Smooth muscle cell (in vitro differentiated cells): ENCODE results near the gene PIP5K1B. TPM values are rescaled to one million over a fixed set of nuclear protein-coding genes. Genes with fewer than 3 reads are reported as not detected.

Source experiments
- DNase-seq: peaks from one replicate; lab custom pipeline; 2025; ENCODE audit not compliant: unreplicated experiment; lab: John Stamatoyannopoulos, UW
- H2AFZ ChIP-seq: fragments of 200-600 bp; sonication (generic); 2 replicates; pipeline ENCODE4 v1.6.0; 2016; ENCODE audit warnings: antibody characterized with exemption, low read depth, mild to moderate bottlenecking
- H3F3A ChIP-seq: fragments of 200-600 bp; sonication (generic); 2 replicates; pipeline ENCODE4 v1.6.0; 2017; ENCODE audit warnings: antibody characterized with exemption, low read depth
- H3K27ac ChIP-seq: fragments of 200-600 bp; sonication (generic); 2 replicates; pipeline ENCODE4 v1.5.1; 2016; ENCODE audit warnings: low read depth, mild to moderate bottlenecking
- H3K27me3 ChIP-seq: fragments of 200-600 bp; sonication (generic); 2 replicates; pipeline ENCODE4 v1.6.1; 2016; ENCODE audit warnings: low read depth, mild to moderate bottlenecking
- H3K36me3 ChIP-seq: fragments of 200-600 bp; sonication (generic); 2 replicates; pipeline ENCODE4 v1.5.1; 2016; ENCODE audit warnings: low read depth
- H3K4me1 ChIP-seq: fragments of 200-600 bp; sonication (generic); 2 replicates; pipeline ENCODE4 v1.5.1; 2016; ENCODE audit warnings: low read depth
- H3K4me2 ChIP-seq: fragments of 200-600 bp; sonication (generic); 2 replicates; pipeline ENCODE4 v1.6.0; 2016; ENCODE audit warnings: mild to moderate bottlenecking
- H3K4me3 ChIP-seq: fragments of 200-600 bp; sonication (generic); 2 replicates; pipeline ENCODE4 v1.5.1; 2016; ENCODE audit warnings: mild to moderate bottlenecking
- H3K79me2 ChIP-seq: fragments of 200-600 bp; sonication (generic); 2 replicates; pipeline ENCODE4 v1.6.0; 2016; ENCODE audit warnings: low read depth, mild to moderate bottlenecking
- H3K9ac ChIP-seq: fragments of 200-600 bp; sonication (generic); 2 replicates; pipeline ENCODE4 v1.6.0; 2016; ENCODE audit warnings: low read depth
- H3K9me3 ChIP-seq: fragments of 200-600 bp; sonication (generic); replicated peaks from 2 replicates; pipeline ENCODE4 v1.5.1; 2016; ENCODE audit warnings: low read depth
- H4K20me1 ChIP-seq: fragments of 200-600 bp; sonication (generic); 2 replicates; pipeline ENCODE4 v1.6.0; 2016; ENCODE audit warnings: low read depth
- CTCF ChIP-seq: fragments of 200-600 bp; sonication (generic); IDR thresholded peaks from 2 replicates; pipeline ENCODE4 v1.5.1; 2017; ENCODE audit warnings: borderline replicate concordance, mild to moderate bottlenecking, antibody characterized with exemption; ENCODE audit not compliant: insufficient read depth, poor library complexity, severe bottlenecking
- WGBS: methylation state at CpG from one replicate; pipeline ENCODE4 v1.1.7; 2016; ENCODE audit warnings: low lambda C conversion rate; 5-methylcytosine and 5-hydroxymethylcytosine counted together
- polyA plus RNA-seq: library from polyadenylated mRNA; unstranded; fragments of >200 nt; fragmentation: Nextera tagmentation; extraction: Ambion mirVana; gene quantifications from 2 replicates; pipeline ENCODE4 v1.2.1, GENCODE V29; 2016
- total RNA-seq: library from RNA; depleted of rRNA; stranded (reverse); fragments of >200 nt; gene quantifications from 2 replicates; pipeline ENCODE4 v1.2.3, GENCODE V29; 2014

PIP5K1B gene
- total and polyA plus RNA-seq, 2 experiments from 2014 or later: not detected

- Histone ChIP-seq H4K20me1 (no peaks in the 10 kb centered on the region), H2AFZ (no peak overlapping the region), H3K27ac (no peak overlapping the region), H3K9me3 (no peaks in the 10 kb centered on the region), H3K9ac (no peak overlapping the region), H3F3A (no peaks in the 10 kb centered on the region), H3K36me3 (no peaks in the 10 kb centered on the region), H3K4me3 (no peak overlapping the region), H3K27me3 (peaks cover 3% of the 10 kb centered on the region), H3K4me1 (no peaks in the 10 kb centered on the region), H3K4me2 (no peak overlapping the region), H3K79me2 (no peaks in the 10 kb centered on the region)
- no peak for DNase-seq
- TF ChIP-seq CTCF: no peak
- 83% methylated on average over 6 of the region's 6 CpGs for WGBS
Measured at GRCh38 chr9:68931821-68932220, 226.8 kb downstream of the PIP5K1B start.

GRCh38 chr9:68932458-68932857 is 227.4 kb downstream of the PIP5K1B start:
- Histone ChIP-seq H3K79me2 (no peaks in the 10 kb centered on the region), H2AFZ (no peak overlapping the region), H3K9ac (no peak overlapping the region), H3K4me1 (no peaks in the 10 kb centered on the region), H3K4me2 (no peak overlapping the region), H4K20me1 (no peaks in the 10 kb centered on the region), H3K9me3 (no peaks in the 10 kb centered on the region), H3K4me3 (no peak overlapping the region), H3K27me3 (no peaks in the 10 kb centered on the region), H3F3A (no peaks in the 10 kb centered on the region), H3K36me3 (no peaks in the 10 kb centered on the region), H3K27ac (no peak overlapping the region)
- 90% methylated on average over 1 of the region's 1 CpG for WGBS
- no peak for DNase-seq
- TF ChIP-seq CTCF: no peak

- no peaks in the 10 kb centered on the region for H3K79me2 ChIP-seq
- no peaks in the 10 kb centered on the region for H3K4me1 ChIP-seq
- no peak overlapping the region for H3K4me3 ChIP-seq
- H4K20me1 ChIP-seq: no peaks in the 10 kb centered on the region
- H3K9me3 ChIP-seq: no peaks in the 10 kb centered on the region
- no peaks in the 10 kb centered on the region for H3F3A ChIP-seq
- no peak overlapping the region for H3K4me2 ChIP-seq
- no peak for DNase-seq
- H3K9ac ChIP-seq: no peak overlapping the region
- no peaks in the 10 kb centered on the region for H3K36me3 ChIP-seq
- no peak for TF ChIP-seq CTCF
- H3K27ac ChIP-seq: no peak overlapping the region
- H2AFZ ChIP-seq: no peak overlapping the region
- H3K27me3 ChIP-seq: no peaks in the 10 kb centered on the region
- 90% methylated on average over 4 of the region's 4 CpGs for WGBS
Measured at GRCh38 chr9:68933434-68934328, 228.6 kb downstream of the PIP5K1B start.

- Histone ChIP-seq H3K9ac (no peak overlapping the region), H3K4me2 (no peak overlapping the region), H3K4me3 (no peak overlapping the region), H3K4me1 (no peaks in the 10 kb centered on the region), H2AFZ (no peak overlapping the region), H3K27me3 (no peaks in the 10 kb centered on the region), H3K79me2 (no peaks in the 10 kb centered on the region), H4K20me1 (no peaks in the 10 kb centered on the region), H3K36me3 (no peaks in the 10 kb centered on the region), H3K27ac (no peak overlapping the region), H3F3A (no peaks in the 10 kb centered on the region), H3K9me3 (no peaks in the 10 kb centered on the region)
- TF ChIP-seq CTCF: no peak
- WGBS: 72% methylated on average over 1 of the region's 1 CpG
- no peak for DNase-seq
Measured at GRCh38 chr9:68934329-68934644, 229.2 kb downstream of the PIP5K1B start.
